ENCODE data around the gene ZNF695. TPM values are rescaled to one million over a fixed set of nuclear protein-coding genes. Genes with fewer than 3 reads are reported as not detected.

The ZNF695 gene
- total RNA-seq, 2 experiments from 2014 or later: 0.52 to 0.86 TPM

DNA sequence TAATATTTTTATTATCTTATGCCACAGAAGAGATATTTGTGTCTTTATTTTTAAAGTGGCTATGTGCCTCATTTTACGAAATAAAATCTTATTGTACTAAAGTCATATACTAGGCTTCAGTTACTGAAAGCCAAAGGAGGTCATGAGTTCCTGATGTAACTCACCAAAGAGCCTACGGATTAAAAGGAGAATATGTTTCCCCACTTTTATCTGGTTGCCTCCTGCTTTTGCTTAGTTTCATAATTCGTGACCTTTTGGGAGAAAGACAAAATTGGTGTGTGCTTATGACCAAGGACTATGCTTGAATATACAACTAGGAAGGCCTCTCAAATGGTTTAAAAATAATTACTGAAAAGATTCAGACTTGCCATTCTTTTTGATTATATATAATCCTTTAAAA is 57.9 kb downstream of the ZNF695 start:
- DNase-seq: no peak
- H3K27ac Mint-ChIP-seq: no peak overlapping the region
- CTCF ChIA-PET: interaction anchor here (1.4 kb wide), 1 partner anchor 10 kb away, joined by 6 read pairs; no protein-coding TSS in a partner anchor
- no peaks in the 10 kb centered on the region for H3K27me3 Mint-ChIP-seq (ENCODE audit: low read depth)
- H3K9me3 Mint-ChIP-seq: no peaks in the 10 kb centered on the region
- H3K4me3 Mint-ChIP-seq: no peak overlapping the region
- no peaks in the 10 kb centered on the region for H3K36me3 Mint-ChIP-seq (ENCODE audit: low read depth)
- intact Hi-C loops (cut with micrococcal nuclease): no loop called here
- H3K4me1 Mint-ChIP-seq (ENCODE audit: low read depth): no peaks in the 10 kb centered on the region

DNA sequence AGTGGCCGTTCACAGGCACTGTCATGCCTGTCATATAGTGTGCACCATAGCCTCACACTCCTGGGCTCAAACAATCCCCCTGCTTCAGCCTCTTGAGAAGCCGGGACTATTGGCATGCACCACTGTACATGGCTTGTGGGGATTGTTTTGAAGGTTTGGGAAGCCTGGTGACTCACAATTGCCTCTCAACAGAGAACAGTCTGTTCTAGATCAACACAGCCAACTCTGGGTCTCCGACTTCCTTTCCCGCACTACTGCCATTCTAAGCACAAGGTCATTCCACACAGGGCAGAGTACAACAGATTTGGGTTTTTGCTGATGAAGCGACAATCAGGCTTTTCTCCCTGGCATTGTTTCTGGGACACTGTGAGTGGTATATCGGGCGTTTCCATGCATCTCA is 60.6 kb downstream of the ZNF695 start:
- no peaks in the 10 kb centered on the region for H3K9me3 Mint-ChIP-seq
- H3K36me3 Mint-ChIP-seq (ENCODE audit: low read depth): no peaks in the 10 kb centered on the region
- H3K27ac Mint-ChIP-seq: no peak overlapping the region
- CTCF ChIA-PET: no interaction called here
- no peak for DNase-seq
- H3K27me3 Mint-ChIP-seq (ENCODE audit: low read depth): no peaks in the 10 kb centered on the region
- no peaks in the 10 kb centered on the region for H3K4me1 Mint-ChIP-seq (ENCODE audit: low read depth)
- no peak overlapping the region for H3K4me3 Mint-ChIP-seq
- intact Hi-C loops (cut with micrococcal nuclease): no loop called here

DNA sequence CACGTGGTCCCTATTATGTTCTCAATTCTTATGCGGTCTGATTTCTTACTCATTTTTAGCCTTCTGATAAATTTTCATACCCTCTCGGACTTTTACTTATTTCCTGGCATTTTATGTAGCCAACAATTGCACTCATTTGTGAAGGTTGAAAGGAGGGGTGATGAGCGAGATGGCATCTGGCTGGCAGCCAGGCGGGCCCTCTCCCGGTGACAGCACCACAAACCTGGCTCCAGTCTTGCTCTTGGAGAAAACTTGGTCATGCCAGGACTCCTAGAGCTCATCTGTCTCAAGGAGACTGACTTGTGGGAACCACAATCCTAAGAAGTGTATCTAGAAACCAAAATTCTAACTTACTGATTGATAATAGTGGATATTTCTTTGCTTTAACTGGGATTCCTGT is 61.5 kb downstream of the ZNF695 start:
- intact Hi-C loops (cut with micrococcal nuclease): no loop called here
- no peak for DNase-seq
- no peak overlapping the region for H3K4me3 Mint-ChIP-seq
- no peak overlapping the region for H3K27ac Mint-ChIP-seq
- H3K27me3 Mint-ChIP-seq (ENCODE audit: low read depth): no peaks in the 10 kb centered on the region
- no peaks in the 10 kb centered on the region for H3K36me3 Mint-ChIP-seq (ENCODE audit: low read depth)
- no peaks in the 10 kb centered on the region for H3K9me3 Mint-ChIP-seq
- no peaks in the 10 kb centered on the region for H3K4me1 Mint-ChIP-seq (ENCODE audit: low read depth)
- CTCF ChIA-PET: no interaction called here

Other genes with a start within 250 kb of the ZNF695 start
- 10 to 100 TPM; 32.1 to 38.8 TPM for gene AHCTF1, start 76.1 kb downstream of the ZNF695 start, total RNA-seq
- gene ZNF670, start 70.8 kb upstream of the ZNF695 start, total RNA-seq: 1 to 10 TPM; 4.1 to 4.3 TPM
- 1 to 10 TPM; 8.2 to 8.4 TPM for gene ZNF669, start 96.3 kb upstream of the ZNF695 start, total RNA-seq
- gene ZNF124, start 164.0 kb upstream of the ZNF695 start, total RNA-seq: 10 to 100 TPM; 10.6 to 11.8 TPM
- not detected for gene VN1R5, start 248.0 kb upstream of the ZNF695 start, total RNA-seq

Data from activated naive CD4-positive, alpha-beta T cell treated with anti-CD3 and anti-CD28 coated beads for 36 hours (primary cell).